GM18873 (cell line): ENCODE results near the gene OLFML2A.

Source experiments
- ATAC-seq: cut with Tn5 transposase; IDR thresholded peaks from one replicate; pipeline ENCODE4 v1.9.1; 2021; ENCODE audit warnings: mild to moderate bottlenecking, moderate library complexity, moderate number of reproducible peaks; ENCODE audit not compliant: unreplicated experiment, low FRiP score

OLFML2A gene

GRCh38 chr9:124846969-124847368 lies 70.0 kb downstream of the OLFML2A start:
- no peak for ATAC-seq

GRCh38 chr9:124849801-124850200 lies 72.9 kb downstream of the OLFML2A start:
- ATAC-seq, result no peak

- ATAC-seq, result no peak
Observed at GRCh38 chr9:124852121-124852828, 75.3 kb downstream of the OLFML2A start.

GRCh38 chr9:124852829-124853531 lies 76.0 kb downstream of the OLFML2A start, which contains the start of gene WDR38:
Gene WDR38, plus strand, starts transcription at chr9:124853460. Its CDS starts 72 bp downstream, at chr9:124853532.
- ATAC-seq, result peak; percentile 66

GRCh38 chr9:124853605-124854143 lies 76.7 kb downstream of the OLFML2A start:
- ATAC-seq, result no peak

GRCh38 chr9:124854161-124854560 lies 77.2 kb downstream of the OLFML2A start:
- ATAC-seq, result no peak

GRCh38 chr9:124854822-124855221 lies 77.9 kb downstream of the OLFML2A start:
- ATAC-seq, result no peak

GRCh38 chr9:124855566-124855943 lies 78.6 kb downstream of the OLFML2A start:
- ATAC-seq, result no peak

GRCh38 chr9:124855944-124856765 lies 79.2 kb downstream of the OLFML2A start:
- no peak for ATAC-seq

- no peak for ATAC-seq
Observed at GRCh38 chr9:124857533-124858162, 80.7 kb downstream of the OLFML2A start.

- no peak for ATAC-seq
Observed at GRCh38 chr9:124858330-124859046, 81.6 kb downstream of the OLFML2A start.

GRCh38 chr9:124859803-124860581 lies 83.1 kb downstream of the OLFML2A start:
- no peak for ATAC-seq

GRCh38 chr9:124860582-124861341 lies 83.8 kb downstream of the OLFML2A start:
- no peak for ATAC-seq

GRCh38 chr9:124861342-124862229 lies 84.7 kb downstream of the OLFML2A start, which contains the start of the genes ARPC5L and RPL35:
Gene ARPC5L, plus strand, starts transcription at chr9:124862130. Its CDS starts 7,161 bp downstream, at chr9:124869291.
Gene RPL35, minus strand, starts transcription at chr9:124861957. Its CDS starts 45 bp downstream, at chr9:124861912.
- ATAC-seq, result peak; percentile 80

GRCh38 chr9:124863371-124863871 lies 86.5 kb downstream of the OLFML2A start:
- no peak for ATAC-seq
